ENCODE measurements around the gene CGA. TPM values are rescaled to one million over a fixed set of nuclear protein-coding genes. Genes with fewer than 3 reads are reported as not detected.

The CGA gene
- total and polyA plus RNA-seq, 11 donors = 0.40 to 0.89 (median 0.49) TPM; not detected in 8

GRCh38 chr6:87074101-87074621 is 20.7 kb downstream of the CGA start:
- intact Hi-C loops (cut with DNase I) = loop anchor here in 3 of 10 donors (10.0 kb wide), 1 partner anchor 161 kb away; no protein-coding TSS in a partner anchor
- no peaks in the 10 kb centered on the region for H3K9me3 ChIP-seq
- no peak overlapping the region for H3K4me3 ChIP-seq
- H3K36me3 ChIP-seq = no peaks in the 10 kb centered on the region
- H3K27me3 ChIP-seq = peaks cover 0 to 5% (median 0%) of the 10 kb centered on the region in 9 donors
- DNase-seq (peak in 1 of 5 donors; percentile 29), ATAC-seq (no peak)
- 87 to 92% (median 88%) methylated on average over 4 of the region's 4 CpGs for WGBS, 4 donors
- no peak for TF ChIP-seq POLR2A (IDR thresholded peaks at IDR 0.05)
- TF ChIP-seq CTCF (IDR thresholded peaks at IDR 0.05) = no peak
- no peaks in the 10 kb centered on the region for H3K4me1 ChIP-seq
- H3K27ac ChIP-seq = no peak overlapping the region

- peaks cover 0 to 16% (median 0%) of the 10 kb centered on the region in 9 donors for H3K27me3 ChIP-seq
- DNase-seq = no peak
- no peak for TF ChIP-seq CTCF (IDR thresholded peaks at IDR 0.05)
- TF ChIP-seq POLR2A (IDR thresholded peaks at IDR 0.05) = no peak
- no peak overlapping the region for H3K4me3 ChIP-seq
- H3K27ac ChIP-seq = no peak overlapping the region
- H3K4me1 ChIP-seq = no peaks in the 10 kb centered on the region
- no peak for ATAC-seq
- intact Hi-C loops (cut with DNase I) = loop anchor here in 3 of 10 donors (10.0 kb wide), 1 partner anchor 163 kb away; no protein-coding TSS in a partner anchor
- WGBS, 4 donors = 64 to 72% (median 69%) methylated on average over 3 of the region's 3 CpGs
- no peaks in the 10 kb centered on the region for H3K9me3 ChIP-seq
- no peaks in the 10 kb centered on the region for H3K36me3 ChIP-seq
Measured at GRCh38 chr6:87071683-87072082, 23.2 kb downstream of the CGA start.

- 32 to 49% (median 39%) methylated on average over 2 of the region's 2 CpGs for WGBS, 4 donors
- peaks cover 0 to 17% (median 0%) of the 10 kb centered on the region in 9 donors for H3K27me3 ChIP-seq
- H3K9me3 ChIP-seq = no peaks in the 10 kb centered on the region
- TF ChIP-seq POLR2A (IDR thresholded peaks at IDR 0.05) (no peak), CTCF (IDR thresholded peaks at IDR 0.05) (no peak)
- H3K36me3 ChIP-seq = no peaks in the 10 kb centered on the region
- no peak for ATAC-seq
- no peaks in the 10 kb centered on the region for H3K4me1 ChIP-seq
- no peak for DNase-seq
- intact Hi-C loops (cut with DNase I) = loop anchor here in 3 of 10 donors (10.0 kb wide), 1 partner anchor 164 kb away; no protein-coding TSS in a partner anchor
- no peak overlapping the region for H3K27ac ChIP-seq
- no peak overlapping the region for H3K4me3 ChIP-seq
Measured at GRCh38 chr6:87070741-87071140, 24.2 kb downstream of the CGA start.

- Histone ChIP-seq H3K36me3 (no peaks in the 10 kb centered on the region), H3K27ac (no peak overlapping the region), H3K9me3 (no peaks in the 10 kb centered on the region), H3K4me3 (no peak overlapping the region), H3K4me1 (no peaks in the 10 kb centered on the region), H3K27me3 (peaks cover 0 to 17% (median 0%) of the 10 kb centered on the region in 9 donors)
- WGBS, 4 donors = 65 to 85% (median 81%) methylated on average over 3 of the region's 3 CpGs
- intact Hi-C loops (cut with DNase I) = loop anchor here in 5 of 10 donors (5.0 to 10.0 kb wide), 3 partner anchors 169 to 1806 kb away; no protein-coding TSS in a partner anchor
- ATAC-seq = no peak
- TF ChIP-seq CTCF (IDR thresholded peaks at IDR 0.05) (no peak), POLR2A (IDR thresholded peaks at IDR 0.05) (no peak)
- no peak for DNase-seq
Measured at GRCh38 chr6:87068795-87069194, 26.1 kb downstream of the CGA start.
